ENCODE results near the gene DR1. TPM values are rescaled to one million over a fixed set of nuclear protein-coding genes. Genes with fewer than 3 reads are reported as not detected.

DR1 gene
- total and polyA plus RNA-seq, 7 donors: 19.9 to 29.8 (median 20.7) TPM

- TF ChIP-seq EP300 (IDR thresholded peaks at IDR 0.05) (no peak), POLR2A (IDR thresholded peaks at IDR 0.05) (no peak), CTCF (IDR thresholded peaks at IDR 0.05) (no peak), POLR2AphosphoS5 (IDR thresholded peaks at IDR 0.05) (no peak)
- intact Hi-C loops (cut with DNase I): no loop called here
- WGBS, 2 donors: 90 to 93% methylated on average over 4 of the region's 4 CpGs
- H3K27ac ChIP-seq: no peak overlapping the region
- H3K4me3 ChIP-seq: no peak overlapping the region
- H3K4me1 ChIP-seq: no peaks in the 10 kb centered on the region
- no peaks in the 10 kb centered on the region for H3K9me3 ChIP-seq
- H3K27me3 ChIP-seq: no peaks in the 10 kb centered on the region
- no peaks in the 10 kb centered on the region for H3K36me3 ChIP-seq
- DNase-seq: no peak
Measured at GRCh38 chr1:93408203-93408602, 62.5 kb downstream of the DR1 start.

GRCh38 chr1:93411000-93411399 lies 65.3 kb downstream of the DR1 start:
- no peaks in the 10 kb centered on the region for H3K36me3 ChIP-seq
- H3K4me1 ChIP-seq: no peaks in the 10 kb centered on the region
- WGBS, 2 donors: 30 to 64% methylated on average over 2 of the region's 2 CpGs
- no peak overlapping the region for H3K27ac ChIP-seq
- H3K9me3 ChIP-seq: no peaks in the 10 kb centered on the region
- no peak for DNase-seq
- TF ChIP-seq CTCF (IDR thresholded peaks at IDR 0.05) (no peak), EP300 (IDR thresholded peaks at IDR 0.05) (no peak), POLR2AphosphoS5 (IDR thresholded peaks at IDR 0.05) (no peak), POLR2A (IDR thresholded peaks at IDR 0.05) (no peak)
- intact Hi-C loops (cut with DNase I): no loop called here
- H3K27me3 ChIP-seq: no peaks in the 10 kb centered on the region
- H3K4me3 ChIP-seq: no peak overlapping the region

- Histone ChIP-seq H3K4me1 (no peaks in the 10 kb centered on the region), H3K4me3 (peak overlapping the region in 2 of 4 donors; percentile 4 to 22), H3K9me3 (no peaks in the 10 kb centered on the region), H3K27me3 (no peaks in the 10 kb centered on the region), H3K27ac (peak overlapping the region in 1 of 4 donors; percentile 10), H3K36me3 (no peaks in the 10 kb centered on the region)
- intact Hi-C loops (cut with DNase I): no loop called here
- 44 to 70% methylated on average over 3 of the region's 3 CpGs for WGBS, 2 donors
- TF ChIP-seq EP300 (IDR thresholded peaks at IDR 0.05) (no peak), POLR2AphosphoS5 (IDR thresholded peaks at IDR 0.05) (no peak), CTCF (IDR thresholded peaks at IDR 0.05) (no peak), POLR2A (IDR thresholded peaks at IDR 0.05) (no peak)
- DNase-seq: no peak
Measured at GRCh38 chr1:93414749-93415148, 69.0 kb downstream of the DR1 start.

- 79 to 92% methylated on average over 3 of the region's 3 CpGs for WGBS, 2 donors
- Histone ChIP-seq H3K27ac (peak overlapping the region in 1 of 4 donors; percentile 10), H3K4me3 (peak overlapping the region in 2 of 4 donors; percentile 4 to 22)
Measured at GRCh38 chr1:93415296-93415695, 69.6 kb downstream of the DR1 start.

More at GRCh38 chr1:93415296-93415695, 69.6 kb downstream of the DR1 start:
- intact Hi-C loops (cut with DNase I): no loop called here
- Histone ChIP-seq H3K9me3 (no peaks in the 10 kb centered on the region), H3K4me1 (no peaks in the 10 kb centered on the region), H3K36me3 (no peaks in the 10 kb centered on the region), H3K27me3 (no peaks in the 10 kb centered on the region)
- no peak for DNase-seq
- no peak for TF ChIP-seq POLR2A (IDR thresholded peaks at IDR 0.05)
- TF ChIP-seq CTCF (IDR thresholded peaks at IDR 0.05): no peak

Measured in sigmoid colon (tissue), 7 donors.